HepG2 (cell line): ENCODE measurements around the gene GSS. TPM values are rescaled to one million over a fixed set of nuclear protein-coding genes. Genes with fewer than 3 reads are reported as not detected.

ENCODE experiments used
- ATAC-seq: fragments of 200-7000 bp; cut with Tn5 transposase; 3 replicates; pipeline ENCODE4 v1.9.1; 2020; ENCODE audit warnings: mild to moderate bottlenecking, moderate library complexity
- BruUV-seq: library from RNA; stranded (reverse); fragments of 400-500 nt; replicated peaks from 2 replicates; lab custom pipeline; 2021; lab: Mats Ljungman, UMichigan
- CTCF ChIA-PET: fragments of 300-600 bp; formaldehyde crosslinking; extraction: SDS; loops from one replicate; lab custom pipeline; 2021; ENCODE audit warnings: low total read pairs, inconsistent platforms, low intra/inter-chr PET ratio; lab: Yijun Ruan, JAX
- POLR2A ChIA-PET: fragments of 350-600 bp; sonication (Branson Sonifier 250); formaldehyde crosslinking; loops from one replicate; lab custom pipeline; 2020; ENCODE audit warnings: antibody characterized with exemption, inconsistent platforms; lab: Yijun Ruan, JAX
- DNase-seq: peaks from one replicate; pipeline ENCODE4 v3.0.0-alpha.2; 2015; ENCODE audit warnings: low spot score
- FAIRE-seq: peaks from 3 replicates; lab custom pipeline; 2011; peaks lifted over from hg19 to GRCh38; lab: Jason Lieb, UNC
- H2AFZ ChIP-seq: one replicate; pipeline ENCODE4 v1.6.1; 2011; ENCODE audit warnings: low read length, inconsistent platforms
- H3K27ac ChIP-seq: fragments of 300-600 bp; 3 replicates; pipeline ENCODE4 v1.8.0; 2011; ENCODE audit warnings: mixed run types, mild to moderate bottlenecking, mixed read lengths, low read length, inconsistent platforms; ENCODE audit not compliant: insufficient read depth; ENCODE audit errors: extremely low read length
- H3K27me3 ChIP-seq, 2 experiments: fragments of 200-600 bp in 1 of 2; 2 replicates in 1 of 2; 3 replicates in 1 of 2; pipeline versions ENCODE4 v1.6.0 to v1.8.0; 2011; ENCODE audit warnings: low read length in 2 of 2, mild to moderate bottlenecking in 2 of 2, moderate library complexity in 2 of 2, inconsistent platforms in 1 of 2; ENCODE audit not compliant: insufficient read depth in 2 of 2, control insufficient read depth in 1 of 2
- H3K36me3 ChIP-seq, 2 experiments: fragments of 200-600 bp in 1 of 2; replicated peaks in 1 of 2; 2 replicates in 1 of 2; 3 replicates in 1 of 2; pipeline versions ENCODE4 v1.5.1 to v1.8.0; 2011; ENCODE audit warnings: low read length in 2 of 2, inconsistent platforms in 1 of 2; ENCODE audit not compliant: insufficient read depth in 2 of 2, control insufficient read depth in 1 of 2
- H3K4me1 ChIP-seq: 2 replicates; pipeline ENCODE4 v1.5.1; 2012; ENCODE audit warnings: low read length, inconsistent platforms; ENCODE audit not compliant: insufficient read depth
- H3K4me2 ChIP-seq: 2 replicates; pipeline ENCODE4 v1.6.0; 2011; ENCODE audit warnings: low read depth, low read length, inconsistent platforms
- H3K4me3 ChIP-seq, 3 experiments: fragments of 200-600 bp in 1 of 3; sonication (generic), shearing (Covaris generic) in 1 of 3; replicated peaks in 1 of 3; 2 replicates each; pipeline ENCODE4 v1.5.1; 2011 to 2016; ENCODE audit warnings: low read length in 3 of 3, inconsistent platforms in 2 of 3, low read depth in 2 of 3, mild to moderate bottlenecking in 2 of 3, control low read depth in 1 of 3, mixed read lengths in 1 of 3; ENCODE audit not compliant: insufficient read depth in 1 of 3
- H3K79me2 ChIP-seq: one replicate; pipeline ENCODE4 v1.6.1; 2011; ENCODE audit warnings: low read length, inconsistent platforms; ENCODE audit not compliant: insufficient read depth
- H3K9ac ChIP-seq: 2 replicates; pipeline ENCODE4 v1.6.0; 2011; ENCODE audit warnings: mild to moderate bottlenecking, low read depth, low read length, inconsistent platforms; ENCODE audit not compliant: insufficient read depth
- H3K9me3 ChIP-seq: 2 replicates; pipeline ENCODE4 v1.5.1; 2012; ENCODE audit warnings: mild to moderate bottlenecking, low read length
- H4K20me1 ChIP-seq: 2 replicates; pipeline ENCODE4 v1.6.0; 2011; ENCODE audit warnings: inconsistent platforms, mild to moderate bottlenecking, low read length, moderate library complexity; ENCODE audit not compliant: insufficient read depth
- AGO2 ChIP-seq: fragments of 200-400 bp; formaldehyde crosslinking; optimal IDR thresholded peaks from 2 replicates; pipeline ENCODE3; 2017; ENCODE audit warnings: mild to moderate bottlenecking, low read depth, low read length, moderate library complexity
- FOXK1 ChIP-seq: sonication (generic); formaldehyde crosslinking; IDR thresholded peaks from 2 replicates; pipeline ENCODE4 v1.4.0; 2020; ENCODE audit warnings: low read depth, missing genetic modification reagents, borderline replicate concordance
- GATAD2A ChIP-seq: IDR thresholded peaks from 2 replicates; pipeline ENCODE4 v1.6.1; 2016
- HOXA3 ChIP-seq: sonication (generic); formaldehyde crosslinking; IDR thresholded peaks from 2 replicates; pipeline ENCODE4 v1.5.0; 2020; ENCODE audit warnings: missing genetic modification reagents
- IKZF4 ChIP-seq: sonication (generic); formaldehyde crosslinking; IDR thresholded peaks from 2 replicates; pipeline ENCODE4 v1.5.1; 2020; ENCODE audit warnings: borderline replicate concordance, mild to moderate bottlenecking, low read depth, missing genetic modification reagents; ENCODE audit errors: not compliant biosample characterization
- MTA3 ChIP-seq: sonication (generic); formaldehyde crosslinking; IDR thresholded peaks from 2 replicates; pipeline ENCODE4 v1.4.0; 2020; ENCODE audit warnings: missing genetic modification reagents
- NFIC ChIP-seq: IDR thresholded peaks from 2 replicates; pipeline ENCODE4 v1.6.1; 2012; ENCODE audit warnings: mild to moderate bottlenecking, low read length, inconsistent platforms
- RBFOX2 ChIP-seq: fragments of 200-400 bp; formaldehyde crosslinking; IDR thresholded peaks from 2 replicates; pipeline ENCODE4 v1.6.1; 2017; ENCODE audit warnings: low read depth, mild to moderate bottlenecking, low read length
- RNF2 ChIP-seq: fragments of 450-650 bp; conservative IDR thresholded peaks from 2 replicates; pipeline ENCODE4 v1.6.1; 2016; ENCODE audit warnings: low read depth
- ZBTB38 ChIP-seq: sonication (generic); formaldehyde crosslinking; IDR thresholded peaks from 2 replicates; pipeline ENCODE4 v1.5.1; 2020; ENCODE audit warnings: mild to moderate bottlenecking, missing genetic modification reagents
- ZBTB8A ChIP-seq: sonication (generic); formaldehyde crosslinking; IDR thresholded peaks from 2 replicates; pipeline ENCODE4 v1.4.0; 2020; ENCODE audit warnings: mild to moderate bottlenecking, low read depth, missing genetic modification reagents, borderline replicate concordance
- ZNF274 ChIP-seq: sonication (generic); formaldehyde crosslinking; IDR thresholded peaks from 2 replicates; pipeline ENCODE4 v1.5.1; 2020; ENCODE audit warnings: mild to moderate bottlenecking, missing genetic modification reagents
- ZNF337 ChIP-seq: sonication (generic); formaldehyde crosslinking; IDR thresholded peaks from 2 replicates; pipeline ENCODE4 v1.5.1; 2020; ENCODE audit warnings: missing genetic modification reagents, low read depth, mild to moderate bottlenecking, borderline replicate concordance
- ZNF552 ChIP-seq: sonication (generic); formaldehyde crosslinking; IDR thresholded peaks from 2 replicates; pipeline ENCODE4 v1.9.0; 2022; ENCODE audit warnings: missing genetic modification reagents, mild to moderate bottlenecking, borderline replicate concordance
- ZNF569 ChIP-seq: sonication (generic); formaldehyde crosslinking; IDR thresholded peaks from 2 replicates; pipeline ENCODE4 v1.5.0; 2020; ENCODE audit warnings: mild to moderate bottlenecking, missing genetic modification reagents, moderate library complexity, borderline replicate concordance
- ZNF703 ChIP-seq: sonication (generic); formaldehyde crosslinking; IDR thresholded peaks from 2 replicates; pipeline ENCODE4 v1.5.1; 2020; ENCODE audit warnings: missing genetic modification reagents, mild to moderate bottlenecking, moderate library complexity, borderline replicate concordance
- ZNF883 ChIP-seq: sonication (generic); formaldehyde crosslinking; IDR thresholded peaks from 2 replicates; pipeline ENCODE4 v1.5.1; 2020; ENCODE audit warnings: mild to moderate bottlenecking, missing genetic modification reagents; ENCODE audit errors: not compliant biosample characterization
- WGBS: methylation state at CpG from one replicate; pipeline ENCODE4 v1.1.6; 2017; ENCODE audit warnings: low lambda C conversion rate; 5-methylcytosine and 5-hydroxymethylcytosine counted together
- in situ Hi-C: cut with HindIII; loops from 2 replicates; pipeline ENCODE4 v1.10.0; 2017; ENCODE audit warnings: low pct_unique_long_range_greater_than_20kb; ENCODE audit not compliant: extremely low pct_ligation_motif_present
- intact Hi-C: fragments of 100-400 bp; cut with micrococcal nuclease; formaldehyde crosslinking; loops from one replicate; pipeline ENCODE4 v1.10.0; 2022; ENCODE audit not compliant: unreplicated experiment
- polyA plus RNA-seq, 8 experiments: library from polyadenylated mRNA; depleted of rRNA in 3 of 8; stranded (reverse) in 7 of 8; unstranded in 1 of 8; fragments of >200 nt; fragmentation: Illumina TruSeq in 4 of 8; extraction: Trizol in 4 of 8; gene quantifications; 2 replicates each; pipeline versions ENCODE4 v1.2.1 to v1.2.3, GENCODE V29; 2011 to 2016; ENCODE audit warnings: low read depth in 4 of 8, missing spikeins in 1 of 8, mixed read lengths in 1 of 8; ENCODE audit not compliant: insufficient read depth in 1 of 8
- total RNA-seq, 5 experiments: library from RNA; depleted of rRNA; stranded (reverse); fragments of >200 nt; fragmentation: Illumina TruSeq; extraction: Trizol; gene quantifications; 2 replicates each; pipeline ENCODE4 v1.2.3, GENCODE V29; 2016; ENCODE audit warnings: low read depth in 1 of 5
- TF ChIP-seq, protein P1 (sequence below): IDR thresholded peaks from 2 replicates; pipeline ENCODE4 v1.6.1; 2016; ENCODE audit warnings: missing genetic modification reagents, missing compliant biosample characterization
- TF ChIP-seq, protein P2 (sequence below): sonication (generic); formaldehyde crosslinking; IDR thresholded peaks from 2 replicates; pipeline ENCODE4 v1.4.0; 2020; ENCODE audit warnings: missing genetic modification reagents, mild to moderate bottlenecking, borderline replicate concordance
- TF ChIP-seq, protein P3 (sequence below): sonication (generic); formaldehyde crosslinking; IDR thresholded peaks from 2 replicates; pipeline ENCODE4 v1.8.1; 2023; ENCODE audit warnings: mild to moderate bottlenecking, missing genetic modification reagents

The GSS gene
- total and polyA plus RNA-seq, 2 of the 13 experiments (the other 11 are each of a cell fraction or from before 2014, with no cell fraction given) = 80.1 to 102 TPM

DNA sequence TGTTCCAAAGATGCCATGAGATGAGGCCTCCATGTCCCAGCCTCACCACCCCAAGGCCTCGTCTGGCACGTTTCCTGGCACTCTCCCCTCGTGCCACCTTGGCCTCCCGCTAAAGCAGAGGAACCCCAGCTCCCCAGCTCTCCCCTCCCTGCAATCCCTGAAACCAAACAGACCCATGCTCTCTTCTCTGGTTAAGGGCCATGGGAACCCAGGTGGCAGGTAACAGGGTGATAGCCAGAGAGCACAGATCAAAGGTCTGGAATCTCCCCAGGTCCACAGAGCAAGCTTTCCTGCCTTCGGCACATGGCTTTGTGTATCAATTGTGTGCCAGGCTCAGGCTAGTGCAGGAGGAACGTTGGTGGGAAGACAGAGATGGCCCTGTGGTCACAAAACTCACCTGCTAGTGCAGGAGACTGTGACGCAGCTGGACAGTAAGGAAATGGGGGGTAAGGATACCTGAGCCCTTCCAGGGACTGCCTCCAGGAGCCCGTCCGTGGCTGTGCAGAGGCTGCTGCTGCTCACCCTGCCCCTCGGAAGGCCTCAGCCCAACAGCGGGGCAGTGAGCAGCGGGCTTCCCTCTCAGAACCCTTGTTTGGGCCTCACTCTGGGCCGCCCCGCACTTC lies 39.0 kb upstream of the GSS start (continued):
- TF ChIP-seq, protein P1, sequence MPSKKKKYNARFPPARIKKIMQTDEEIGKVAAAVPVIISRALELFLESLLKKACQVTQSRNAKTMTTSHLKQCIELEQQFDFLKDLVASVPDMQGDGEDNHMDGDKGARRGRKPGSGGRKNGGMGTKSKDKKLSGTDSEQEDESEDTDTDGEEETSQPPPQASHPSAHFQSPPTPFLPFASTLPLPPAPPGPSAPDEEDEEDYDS (CRISPR knock-in tag) = no peak
- TF ChIP-seq RBFOX2 (no peak), RNF2 (peak; percentile 68), ZBTB38 (no peak; the same call in 1 of the 2 replicates), ZNF337 (CRISPR knock-in tag) (no peak), ZBTB8A (CRISPR knock-in tag) (no peak), GATAD2A (CRISPR knock-in tag) (peak; percentile 61; the same call in 1 of the 2 replicates)
- TF ChIP-seq, protein P2, sequence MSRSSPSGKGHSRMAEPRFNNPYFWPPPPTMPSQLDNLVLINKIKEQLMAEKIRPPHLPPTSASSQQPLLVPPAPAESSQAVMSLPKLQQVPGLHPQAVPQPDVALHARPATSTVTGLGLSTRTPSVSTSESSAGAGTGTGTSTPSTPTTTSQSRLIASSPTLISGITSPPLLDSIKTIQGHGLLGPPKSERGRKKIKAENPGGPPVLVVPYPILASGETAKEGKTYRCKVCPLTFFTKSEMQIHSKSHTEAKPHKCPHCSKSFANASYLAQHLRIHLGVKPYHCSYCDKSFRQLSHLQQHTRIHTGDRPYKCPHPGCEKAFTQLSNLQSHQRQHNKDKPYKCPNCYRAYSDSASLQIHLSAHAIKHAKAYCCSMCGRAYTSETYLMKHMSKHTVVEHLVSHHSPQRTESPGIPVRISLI (CRISPR knock-in tag) = no peak

DNA sequence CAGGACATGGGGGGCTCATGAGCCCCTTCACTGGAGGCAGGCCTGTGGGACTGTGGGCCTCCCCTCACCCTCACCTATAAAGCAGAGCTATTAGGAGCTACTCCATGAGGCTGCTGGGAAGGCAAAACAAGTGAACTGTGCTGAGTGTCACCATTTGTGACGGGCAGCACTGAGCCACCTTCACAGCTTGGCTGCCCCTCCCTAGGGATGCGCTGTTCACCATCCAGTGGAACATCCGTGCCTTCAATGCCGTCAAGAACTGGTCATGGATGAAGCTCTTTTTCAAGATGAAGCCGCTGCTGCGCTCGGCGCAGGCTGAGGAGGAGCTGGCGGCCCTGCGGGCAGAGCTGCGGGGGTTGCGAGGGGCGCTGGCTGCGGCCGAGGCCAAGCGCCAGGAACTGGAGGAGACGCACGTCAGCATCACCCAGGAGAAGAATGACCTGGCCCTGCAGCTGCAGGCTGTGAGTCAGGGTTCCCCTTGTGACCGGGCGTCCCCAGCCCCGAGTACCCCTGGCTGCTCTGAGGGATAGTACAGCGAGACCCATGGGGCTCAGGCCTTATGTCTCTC lies 38.4 kb upstream of the GSS start:
- no peak for DNase-seq
- no TSS peak for BruUV-seq
- ChIA-PET POLR2A (no interaction called here), CTCF (no interaction called here)
- no peaks in the 10 kb centered on the region for H3K27me3 ChIP-seq
- H4K20me1 ChIP-seq = no peaks in the 10 kb centered on the region
- H3K4me3 ChIP-seq = no peak overlapping the region
- peak overlapping the region; percentile 29 for H3K27ac ChIP-seq
- H3K9ac ChIP-seq = no peak overlapping the region
- H2AFZ ChIP-seq = no peak overlapping the region
- in situ Hi-C loops = no loop called here
- peaks cover 10 to 14% of the 10 kb centered on the region in 2 experiments for H3K36me3 ChIP-seq
- peaks cover 17% of the 10 kb centered on the region for H3K4me1 ChIP-seq
- intact Hi-C loops = no loop called here
- peak overlapping the region; percentile 18; the same call in 1 of the 2 replicates for H3K4me2 ChIP-seq
- no peaks in the 10 kb centered on the region for H3K79me2 ChIP-seq
- H3K9me3 ChIP-seq = no peaks in the 10 kb centered on the region
- no peak for FAIRE-seq
- WGBS = 95% methylated on average over 22 of the region's 22 CpGs
- ATAC-seq = peak; percentile 7
- TF ChIP-seq ZNF274 (CRISPR knock-in tag) (peak; percentile 56; the same call in 1 of the 2 replicates), AGO2 (peak; percentile 89), IKZF4 (CRISPR knock-in tag) (peak; percentile 33), ZNF883 (CRISPR knock-in tag) (peak; percentile 55), NFIC (no peak), ZNF569 (CRISPR knock-in tag) (0 out of 2 replicates have a peak, but pooled peaks have one; percentile 42), FOXK1 (no peak), ZNF552 (CRISPR knock-in tag) (0 out of 2 replicates have a peak, but pooled peaks have one; percentile 46), HOXA3 (CRISPR knock-in tag) (0 out of 2 replicates have a peak, but pooled peaks have one; percentile 5), MTA3 (CRISPR knock-in tag) (no peak), ZNF703 (no peak)
- TF ChIP-seq, protein P3, sequence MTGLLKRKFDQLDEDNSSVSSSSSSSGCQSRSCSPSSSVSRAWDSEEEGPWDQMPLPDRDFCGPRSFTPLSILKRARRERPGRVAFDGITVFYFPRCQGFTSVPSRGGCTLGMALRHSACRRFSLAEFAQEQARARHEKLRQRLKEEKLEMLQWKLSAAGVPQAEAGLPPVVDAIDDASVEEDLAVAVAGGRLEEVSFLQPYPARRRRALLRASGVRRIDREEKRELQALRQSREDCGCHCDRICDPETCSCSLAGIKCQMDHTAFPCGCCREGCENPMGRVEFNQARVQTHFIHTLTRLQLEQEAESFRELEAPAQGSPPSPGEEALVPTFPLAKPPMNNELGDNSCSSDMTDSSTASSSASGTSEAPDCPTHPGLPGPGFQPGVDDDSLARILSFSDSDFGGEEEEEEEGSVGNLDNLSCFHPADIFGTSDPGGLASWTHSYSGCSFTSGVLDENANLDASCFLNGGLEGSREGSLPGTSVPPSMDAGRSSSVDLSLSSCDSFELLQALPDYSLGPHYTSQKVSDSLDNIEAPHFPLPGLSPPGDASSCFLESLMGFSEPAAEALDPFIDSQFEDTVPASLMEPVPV (CRISPR knock-in tag) = 0 out of 2 replicates have a peak, but pooled peaks have one; percentile 14
